Measurements from ENCODE around the gene NEUROD2. TPM values are rescaled to one million over a fixed set of nuclear protein-coding genes. Genes with fewer than 3 reads are reported as not detected.
A peak's percentile ranks its signal among the peaks of the same experiment; 100 is the strongest.

NEUROD2 gene
- total and polyA plus RNA-seq, 5 donors from 2014 or later = not detected

DNA sequence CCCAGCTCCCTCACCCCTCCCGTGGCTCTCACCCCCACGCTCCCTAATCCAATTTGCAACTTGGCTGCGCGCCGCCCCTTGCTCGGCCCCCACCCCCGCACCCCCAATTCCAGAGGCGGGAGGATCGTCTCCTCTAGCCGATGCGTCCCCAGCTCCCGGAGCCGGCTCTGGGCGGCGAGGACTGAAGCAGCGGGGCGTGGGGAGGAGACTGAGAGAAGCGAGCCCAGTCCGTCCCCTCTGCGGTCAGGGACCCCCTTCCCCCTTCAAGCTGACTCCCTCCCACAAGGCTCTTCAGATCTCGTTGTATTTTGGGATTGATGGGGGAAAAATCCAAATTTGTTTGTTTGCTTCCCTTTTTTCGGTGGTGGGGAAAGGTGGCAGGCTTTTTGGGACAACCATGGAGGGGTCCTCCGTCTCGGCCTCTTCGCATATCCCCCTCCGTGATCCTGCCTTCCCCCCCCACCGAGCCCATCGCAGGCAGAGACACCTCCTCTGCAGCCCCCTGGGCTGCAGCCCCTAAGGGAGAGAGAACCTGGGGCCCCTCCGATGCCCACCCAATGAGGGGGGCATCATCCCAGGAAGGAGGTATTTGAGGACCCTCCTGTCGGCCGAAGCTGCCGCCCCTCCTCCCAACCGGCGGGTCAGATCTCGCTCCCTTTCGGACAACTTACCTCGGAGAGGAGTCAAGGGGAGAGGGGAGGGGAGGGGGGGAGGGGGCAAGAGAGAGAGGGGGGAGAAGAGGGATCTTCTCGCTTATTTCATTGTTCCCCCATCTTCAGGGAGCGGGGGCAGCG lies 466 bp downstream of the NEUROD2 start:
- Mint-ChIP-seq H3K4me3 (peak overlapping the region in 1 of 4 donors; percentile 26), H3K27me3 (peaks cover 79% of the 10 kb centered on the region), H3K4me1 (peaks cover 0 to 31% (median 6%) of the 10 kb centered on the region in 4 donors), H3K36me3 (no peaks in the 10 kb centered on the region), H3K9me3 (peaks cover 0 to 3% (median 0%) of the 10 kb centered on the region in 7 donors), H3K27ac (no peak overlapping the region)
- ATAC-seq (ENCODE audit: low read depth in 2 of 2) (no peak), DNase-seq (no peak)
- no peaks in the 10 kb centered on the region for H3K9me3 ChIP-seq (ENCODE audit: control insufficient read depth in 2 of 2, low read length in 2 of 2)
- peaks cover 41% of the 10 kb centered on the region for H3K4me1 ChIP-seq (ENCODE audit: control insufficient read depth, insufficient read depth, low read length, poor library complexity, severe bottlenecking)
- peaks cover 25% of the 10 kb centered on the region for H3K27me3 ChIP-seq (ENCODE audit: control insufficient read depth, insufficient read depth, low read length)
- no peak overlapping the region for H3K4me3 ChIP-seq (ENCODE audit: low read depth, low read length)
- no peak overlapping the region for H3K27ac ChIP-seq (ENCODE audit: insufficient read depth, low read length, poor library complexity, severe bottlenecking)
- no peaks in the 10 kb centered on the region for H3K36me3 ChIP-seq (ENCODE audit: control insufficient read depth, insufficient read depth, low read length)

DNA sequence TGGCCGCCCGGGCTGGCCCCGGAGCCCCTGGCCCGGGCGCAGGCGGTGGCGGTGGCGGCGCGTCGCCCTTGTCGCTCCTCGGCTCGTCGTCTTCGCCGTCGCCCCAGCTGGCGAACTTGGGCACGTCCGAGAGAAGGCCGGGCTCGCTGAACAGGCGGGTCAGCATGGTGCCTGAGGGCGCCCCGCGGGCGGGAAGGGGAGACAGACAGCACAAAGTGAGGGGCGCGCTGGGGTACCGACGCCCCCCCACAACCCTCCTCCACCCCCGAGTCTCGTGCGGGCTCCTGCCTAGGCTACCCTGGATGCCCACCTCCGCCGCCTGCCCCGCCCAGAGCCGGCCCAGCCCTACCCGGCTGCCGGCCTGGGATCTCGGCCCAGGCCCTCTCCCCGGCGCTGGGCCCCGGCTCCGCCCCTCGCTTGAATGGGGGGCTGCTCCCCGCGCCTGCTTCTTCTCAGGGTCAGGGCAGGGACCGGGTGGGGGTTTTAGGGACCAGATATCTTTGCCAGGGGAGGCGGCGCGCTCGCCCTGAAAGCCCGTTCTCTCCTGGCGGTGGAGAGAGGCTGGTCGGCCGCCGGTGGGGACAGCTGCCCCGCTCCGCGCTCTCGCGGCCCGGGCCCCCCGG lies 1.2 kb downstream of the NEUROD2 start:
- H3K9me3 ChIP-seq (ENCODE audit: control insufficient read depth in 2 of 2, low read length in 2 of 2) = no peaks in the 10 kb centered on the region
- Mint-ChIP-seq H3K9me3 (peaks cover 0 to 3% (median 0%) of the 10 kb centered on the region in 7 donors), H3K27me3 (peaks cover 86% of the 10 kb centered on the region), H3K4me1 (peaks cover 0 to 31% (median 6%) of the 10 kb centered on the region in 4 donors), H3K4me3 (no peak overlapping the region), H3K27ac (no peak overlapping the region), H3K36me3 (no peaks in the 10 kb centered on the region)
- DNase-seq = no peak
- peaks cover 41% of the 10 kb centered on the region for H3K4me1 ChIP-seq (ENCODE audit: control insufficient read depth, insufficient read depth, low read length, poor library complexity, severe bottlenecking)
- no peak for ATAC-seq (ENCODE audit: low read depth in 2 of 2)
- no peak overlapping the region for H3K27ac ChIP-seq (ENCODE audit: insufficient read depth, low read length, poor library complexity, severe bottlenecking)
- no peak overlapping the region for H3K4me3 ChIP-seq (ENCODE audit: low read depth, low read length)
- peaks cover 30% of the 10 kb centered on the region for H3K27me3 ChIP-seq (ENCODE audit: control insufficient read depth, insufficient read depth, low read length)
- H3K36me3 ChIP-seq (ENCODE audit: control insufficient read depth, insufficient read depth, low read length) = no peaks in the 10 kb centered on the region

DNA sequence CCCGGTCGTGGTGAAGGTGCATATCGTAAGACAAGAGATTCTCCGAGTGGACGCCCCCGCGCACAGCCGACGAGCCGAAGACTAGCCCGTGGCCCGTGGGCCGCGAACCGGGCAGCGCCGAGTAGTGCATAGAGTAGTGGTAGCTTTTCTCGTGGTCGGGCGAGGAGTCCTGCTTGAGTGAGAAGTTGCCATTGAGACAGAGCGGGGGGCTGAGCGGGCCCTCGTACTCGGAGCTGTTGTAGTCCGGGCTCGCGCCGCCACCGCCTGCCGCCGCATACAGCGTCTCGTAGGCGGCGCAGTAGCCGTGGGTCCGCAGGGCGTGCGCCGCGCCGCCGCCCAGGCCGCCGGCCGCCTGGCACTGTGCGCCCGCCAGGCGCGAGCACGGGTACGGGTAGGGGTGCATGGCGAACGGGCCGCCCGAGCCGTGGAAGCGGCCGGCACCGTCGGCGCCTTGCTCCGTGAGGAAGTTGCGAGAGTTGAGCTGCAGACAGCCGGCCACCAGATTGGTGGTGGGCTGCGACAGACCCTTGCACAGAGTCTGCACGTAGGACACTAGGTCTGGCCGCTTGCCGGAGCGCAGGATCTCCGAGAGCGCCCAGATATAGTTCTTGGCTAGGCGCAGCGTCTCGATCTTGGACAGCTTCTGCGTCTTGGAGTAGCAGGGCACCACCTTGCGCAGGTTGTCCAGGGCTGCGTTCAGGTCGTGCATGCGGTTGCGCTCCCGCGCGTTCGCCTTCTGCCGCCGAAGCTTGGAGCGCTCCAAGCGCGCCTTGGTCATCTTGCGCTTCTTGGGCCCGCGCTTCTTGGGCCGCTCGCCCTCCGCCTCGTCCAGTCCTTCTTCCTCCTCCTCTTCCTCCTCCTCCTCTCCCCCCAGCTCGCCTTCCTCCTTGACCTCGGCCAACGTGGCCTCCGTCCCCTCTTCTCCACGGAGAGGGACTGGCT lies 2.0 kb downstream of the NEUROD2 start:
- ATAC-seq (ENCODE audit: low read depth in 2 of 2) (no peak), DNase-seq (peak in 1 of 3 donors; percentile 28)
- Histone ChIP-seq H3K9me3 (ENCODE audit: control insufficient read depth in 2 of 2, low read length in 2 of 2) (no peaks in the 10 kb centered on the region), H3K27me3 (ENCODE audit: control insufficient read depth, insufficient read depth, low read length) (peaks cover 33% of the 10 kb centered on the region), H3K4me3 (ENCODE audit: low read depth, low read length) (no peak overlapping the region), H3K4me1 (ENCODE audit: control insufficient read depth, insufficient read depth, low read length, poor library complexity, severe bottlenecking) (peaks cover 41% of the 10 kb centered on the region), H3K36me3 (ENCODE audit: control insufficient read depth, insufficient read depth, low read length) (no peaks in the 10 kb centered on the region), H3K27ac (ENCODE audit: insufficient read depth, low read length, poor library complexity, severe bottlenecking) (no peak overlapping the region)
- H3K4me3 Mint-ChIP-seq = peak overlapping the region in 3 of 4 donors; percentile 26 to 52 (median 47)
- no peak overlapping the region for H3K27ac Mint-ChIP-seq
- H3K4me1 Mint-ChIP-seq = peaks cover 0 to 31% (median 6%) of the 10 kb centered on the region in 4 donors
- H3K27me3 Mint-ChIP-seq = peaks cover 88% of the 10 kb centered on the region
- no peaks in the 10 kb centered on the region for H3K36me3 Mint-ChIP-seq
- H3K9me3 Mint-ChIP-seq = peaks cover 0 to 3% (median 0%) of the 10 kb centered on the region in 7 donors

DNA sequence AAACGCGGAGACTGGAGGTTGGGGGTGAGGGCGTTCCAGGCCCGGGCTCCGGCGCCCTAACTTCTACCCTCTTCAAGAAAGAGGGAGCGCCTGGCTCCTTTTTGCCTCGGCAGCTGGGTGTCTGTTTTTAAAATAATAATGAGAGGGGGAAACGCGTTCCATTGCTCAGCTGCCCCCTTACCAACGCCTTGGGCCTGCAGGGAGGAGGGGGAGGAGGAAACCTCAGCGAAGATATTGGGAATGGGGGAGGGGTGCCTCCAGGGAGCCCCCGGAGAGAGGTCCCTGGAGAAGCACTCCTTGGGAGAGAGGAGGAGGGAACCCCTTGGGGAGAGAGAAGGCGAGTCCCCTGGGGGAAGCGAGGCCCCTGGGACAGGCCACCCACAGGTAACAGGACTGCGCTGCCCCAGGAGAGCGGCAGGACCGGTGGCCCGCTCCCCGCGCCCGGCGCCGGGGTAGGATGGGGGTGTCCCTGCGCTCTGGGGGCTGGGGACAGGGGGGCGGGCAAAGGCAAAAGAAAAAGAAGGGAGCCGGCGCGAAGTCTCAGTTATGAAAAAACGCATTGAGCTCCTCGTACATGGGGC lies 2.7 kb downstream of the NEUROD2 start:
- no peaks in the 10 kb centered on the region for H3K9me3 ChIP-seq (ENCODE audit: control insufficient read depth in 2 of 2, low read length in 2 of 2)
- H3K4me3 ChIP-seq (ENCODE audit: low read depth, low read length) = no peak overlapping the region
- Mint-ChIP-seq H3K27me3 (peaks cover 90% of the 10 kb centered on the region), H3K9me3 (peaks cover 0 to 3% (median 0%) of the 10 kb centered on the region in 7 donors), H3K4me3 (peak overlapping the region in 3 of 4 donors; percentile 48 to 59 (median 54)), H3K4me1 (peaks cover 0 to 35% (median 6%) of the 10 kb centered on the region in 4 donors), H3K36me3 (no peaks in the 10 kb centered on the region), H3K27ac (no peak overlapping the region)
- H3K36me3 ChIP-seq (ENCODE audit: control insufficient read depth, insufficient read depth, low read length) = no peaks in the 10 kb centered on the region
- H3K27ac ChIP-seq (ENCODE audit: insufficient read depth, low read length, poor library complexity, severe bottlenecking) = no peak overlapping the region
- H3K4me1 ChIP-seq (ENCODE audit: control insufficient read depth, insufficient read depth, low read length, poor library complexity, severe bottlenecking) = peaks cover 41% of the 10 kb centered on the region
- ATAC-seq (ENCODE audit: low read depth in 2 of 2) = no peak
- H3K27me3 ChIP-seq (ENCODE audit: control insufficient read depth, insufficient read depth, low read length) = peaks cover 33% of the 10 kb centered on the region
- no peak for DNase-seq

DNA sequence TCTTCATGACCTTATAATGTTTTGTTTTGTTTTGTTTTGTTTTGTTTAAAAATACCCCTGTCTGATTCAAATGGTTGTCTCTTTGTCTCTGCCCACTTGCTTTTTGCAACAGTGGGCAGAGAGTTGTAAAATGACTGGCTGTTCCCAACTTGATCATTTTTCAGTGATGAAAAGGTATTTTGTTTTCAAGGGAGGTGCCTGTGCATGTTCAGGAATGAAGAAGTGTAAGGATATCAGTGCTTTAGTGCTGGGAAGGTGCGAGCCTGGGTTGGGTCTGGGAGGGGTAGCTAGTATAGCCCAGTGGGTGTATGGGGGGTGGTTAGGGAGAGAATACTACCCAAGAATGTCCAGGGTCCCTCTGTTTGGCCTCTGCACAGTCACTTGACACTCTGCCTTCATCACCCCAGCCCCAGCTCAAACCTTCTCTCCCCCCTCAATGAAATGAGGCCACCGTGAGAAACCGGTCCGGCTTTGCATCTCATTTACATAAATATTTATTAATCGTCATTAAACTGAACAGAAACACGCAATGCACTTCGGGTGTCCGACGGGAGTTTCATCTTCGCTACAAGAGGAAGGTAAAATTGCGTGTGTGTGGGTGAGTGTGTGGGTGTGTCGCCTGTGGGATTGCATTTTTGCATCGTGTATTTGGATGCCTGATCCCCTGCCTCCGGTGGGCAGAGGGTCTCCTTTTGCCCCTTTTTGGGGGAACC lies 4.3 kb downstream of the NEUROD2 start:
- peaks cover 87% of the 10 kb centered on the region for H3K27me3 Mint-ChIP-seq
- Histone ChIP-seq H3K27me3 (ENCODE audit: control insufficient read depth, insufficient read depth, low read length) (peaks cover 27% of the 10 kb centered on the region), H3K4me3 (ENCODE audit: low read depth, low read length) (no peak overlapping the region), H3K4me1 (ENCODE audit: control insufficient read depth, insufficient read depth, low read length, poor library complexity, severe bottlenecking) (peaks cover 52% of the 10 kb centered on the region), H3K9me3 (ENCODE audit: control insufficient read depth in 2 of 2, low read length in 2 of 2) (no peaks in the 10 kb centered on the region), H3K36me3 (ENCODE audit: control insufficient read depth, insufficient read depth, low read length) (no peaks in the 10 kb centered on the region), H3K27ac (ENCODE audit: insufficient read depth, low read length, poor library complexity, severe bottlenecking) (no peak overlapping the region)
- ATAC-seq (ENCODE audit: low read depth in 2 of 2) (no peak), DNase-seq (no peak)
- peak overlapping the region in 2 of 4 donors; percentile 4 to 46 for H3K4me3 Mint-ChIP-seq
- H3K9me3 Mint-ChIP-seq = peaks cover 0 to 2% (median 0%) of the 10 kb centered on the region in 7 donors
- no peaks in the 10 kb centered on the region for H3K36me3 Mint-ChIP-seq
- H3K4me1 Mint-ChIP-seq = peaks cover 0 to 40% (median 6%) of the 10 kb centered on the region in 4 donors
- peak overlapping the region in 1 of 3 donors; percentile 20 for H3K27ac Mint-ChIP-seq

DNA sequence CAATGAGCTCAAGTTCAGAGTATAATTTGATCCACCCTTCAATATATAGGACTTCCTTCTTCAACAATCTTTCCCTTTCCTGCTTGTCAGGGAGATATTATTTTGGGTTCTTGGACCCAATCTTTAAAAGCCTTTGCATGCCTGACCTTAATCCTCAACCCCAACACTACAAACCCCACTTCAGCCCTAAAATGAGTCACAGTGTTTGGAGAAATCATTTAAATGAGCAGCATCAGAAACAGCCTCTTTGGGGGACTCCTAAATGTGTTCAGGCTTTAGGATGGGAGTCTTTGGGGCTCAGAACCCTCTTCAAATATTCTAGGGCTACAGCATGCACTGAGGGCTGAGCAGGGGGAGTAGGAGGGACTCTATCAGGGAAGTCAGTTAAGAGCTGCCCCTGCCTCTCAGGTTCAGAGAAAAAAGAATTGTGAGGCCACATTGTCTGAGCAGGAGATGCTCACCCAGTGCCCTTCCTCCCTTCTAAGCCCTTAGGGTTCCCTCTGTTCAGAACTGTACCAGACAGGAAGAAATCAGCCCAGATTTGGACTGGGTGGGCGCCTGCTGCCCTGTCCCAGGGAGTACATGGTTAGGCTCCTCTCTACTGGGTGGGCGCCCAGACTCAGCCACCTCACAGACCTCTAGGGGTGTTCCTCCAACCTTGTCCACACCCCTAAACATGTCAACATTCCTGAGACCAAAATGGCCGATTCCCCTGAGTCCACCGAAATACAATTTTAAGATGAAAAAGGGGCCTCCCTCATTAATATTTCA lies 5.0 kb downstream of the NEUROD2 start:
- peaks cover 27% of the 10 kb centered on the region for H3K27me3 ChIP-seq (ENCODE audit: control insufficient read depth, insufficient read depth, low read length)
- Mint-ChIP-seq H3K27me3 (peaks cover 87% of the 10 kb centered on the region), H3K27ac (no peak overlapping the region), H3K4me1 (peaks cover 2 to 45% (median 6%) of the 10 kb centered on the region in 4 donors), H3K9me3 (peaks cover 0 to 1% (median 0%) of the 10 kb centered on the region in 7 donors), H3K36me3 (no peaks in the 10 kb centered on the region), H3K4me3 (peak overlapping the region in 2 of 4 donors; percentile 4 to 11)
- ATAC-seq (ENCODE audit: low read depth in 2 of 2) (no peak), DNase-seq (no peak)
- no peaks in the 10 kb centered on the region for H3K36me3 ChIP-seq (ENCODE audit: control insufficient read depth, insufficient read depth, low read length)
- no peak overlapping the region for H3K27ac ChIP-seq (ENCODE audit: insufficient read depth, low read length, poor library complexity, severe bottlenecking)
- no peaks in the 10 kb centered on the region for H3K9me3 ChIP-seq (ENCODE audit: control insufficient read depth in 2 of 2, low read length in 2 of 2)
- H3K4me3 ChIP-seq (ENCODE audit: low read depth, low read length) = no peak overlapping the region
- peaks cover 59% of the 10 kb centered on the region for H3K4me1 ChIP-seq (ENCODE audit: control insufficient read depth, insufficient read depth, low read length, poor library complexity, severe bottlenecking)

Measured in CD4-positive, CD25-positive, alpha-beta regulatory T cell (primary cell).